ENCODE results near the gene ITGB3BP. TPM values are rescaled to one million over a fixed set of nuclear protein-coding genes. Genes with fewer than 3 reads are reported as not detected.
"Not testable (repeated sequence)": the region's sequence is repeated elsewhere in the genome, so short reads cannot be mapped to it uniquely, and the experiment has no call there.

Gene ITGB3BP, protein sequence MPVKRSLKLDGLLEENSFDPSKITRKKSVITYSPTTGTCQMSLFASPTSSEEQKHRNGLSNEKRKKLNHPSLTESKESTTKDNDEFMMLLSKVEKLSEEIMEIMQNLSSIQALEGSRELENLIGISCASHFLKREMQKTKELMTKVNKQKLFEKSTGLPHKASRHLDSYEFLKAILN
- total RNA-seq (2014; rRNA removed; shearing (Covaris generic)): 43.9 and 55.1 TPM in 2 replicates

DNA sequence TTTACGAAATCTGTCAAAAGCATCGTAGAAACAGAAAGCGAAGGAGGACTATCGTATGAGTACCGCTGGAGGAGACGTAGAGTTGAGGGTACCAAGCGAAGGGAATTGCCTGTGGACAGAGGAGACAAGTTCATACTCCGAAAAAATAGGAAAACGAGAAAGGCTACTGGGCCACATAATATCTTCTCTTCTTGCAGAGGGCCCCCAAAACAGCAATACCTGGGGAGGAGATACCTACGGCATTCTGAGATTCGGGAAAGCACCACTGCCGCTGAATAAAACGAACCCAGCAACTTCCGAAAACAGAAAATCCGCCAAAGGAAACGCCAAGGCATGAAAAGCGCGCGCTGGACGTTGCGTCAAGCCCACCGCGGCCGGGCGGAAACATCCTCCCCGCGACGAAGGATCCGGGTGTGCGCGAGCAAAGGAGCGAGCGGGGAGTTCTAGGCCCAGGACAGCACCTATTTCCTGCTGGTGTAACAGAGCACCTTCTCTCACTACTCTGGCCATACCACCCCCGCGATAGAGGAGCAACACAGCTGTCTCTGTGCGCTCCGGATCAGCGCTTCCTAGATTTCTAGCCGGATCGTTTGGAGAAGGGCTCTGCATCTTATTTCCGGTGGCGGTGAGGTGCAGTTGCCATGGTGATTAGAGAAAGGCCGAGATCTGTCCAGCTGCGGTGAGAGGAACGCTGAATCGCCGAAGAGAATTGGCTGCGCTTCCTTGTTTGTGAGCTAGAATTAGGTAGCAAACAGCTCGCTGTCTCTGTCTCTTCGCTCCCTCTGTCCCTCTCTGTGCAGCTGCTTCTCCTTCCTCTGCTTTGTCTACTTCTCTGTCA lies at the start of gene ITGB3BP, which contains the start of gene EFCAB7:
Gene ITGB3BP (minus strand): TSS at position 335 of the 838 bp plus-strand sequence. CDS start 92 bp downstream, at position 243.
Gene EFCAB7 (plus strand): TSS at position 635 of the 838 bp plus-strand sequence. CDS start 2,048 bp downstream, outside the sequence.
- peak; percentile 92 for DNase-seq (ENCODE audit: low spot score)

DNA sequence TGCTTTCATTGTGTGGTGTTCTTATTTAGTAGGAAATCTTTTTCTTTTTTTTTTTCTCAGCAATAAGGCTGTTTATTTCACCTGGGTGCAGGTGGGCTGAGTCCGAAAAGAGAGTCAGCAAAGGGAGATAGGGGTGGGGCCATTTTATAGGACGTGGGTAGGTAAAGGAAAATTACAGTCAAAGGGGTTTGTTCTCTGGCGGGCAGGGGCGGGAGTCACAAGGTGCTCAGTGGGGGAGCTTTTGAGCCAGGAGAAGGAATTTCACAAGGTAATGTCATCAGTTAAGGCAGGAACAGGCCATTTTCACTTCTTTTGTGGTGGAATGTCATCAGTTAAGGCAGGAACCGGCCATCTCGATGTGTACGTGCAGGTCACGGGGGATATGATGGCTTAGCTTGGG lies 49.7 kb upstream of the ITGB3BP start:
- not testable (repeated sequence) for DNase-seq (ENCODE audit: low spot score)

DNA sequence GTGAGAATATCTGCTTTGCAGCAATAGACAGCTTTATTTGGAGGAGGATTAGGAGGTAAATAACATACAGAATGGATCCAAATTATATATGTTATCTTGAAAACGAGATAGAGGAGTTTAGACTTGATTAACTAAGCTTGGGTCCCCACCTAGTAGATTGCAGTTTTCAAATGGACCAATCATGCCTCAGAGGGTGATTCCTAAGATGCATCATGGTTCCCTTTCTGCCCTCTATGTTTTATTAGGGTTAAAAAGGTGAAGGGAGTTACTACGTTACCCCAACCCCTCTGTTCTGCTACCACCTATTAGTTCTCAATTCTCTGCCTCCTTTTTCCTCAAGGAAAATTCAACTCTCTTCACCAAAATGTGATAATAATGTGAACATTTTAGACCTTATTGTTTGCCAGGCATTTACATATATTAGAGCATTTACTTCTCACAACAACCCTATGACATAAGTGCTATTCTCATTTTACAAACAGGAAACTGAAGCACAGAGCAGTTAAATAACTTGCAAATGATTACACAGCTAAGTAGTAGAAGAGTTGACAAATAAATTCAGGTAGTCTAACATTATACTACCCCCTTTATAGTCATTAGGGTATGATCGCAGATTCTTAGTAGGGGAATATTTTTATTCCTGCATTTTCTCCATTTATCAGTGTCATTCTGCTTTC lies 46.8 kb upstream of the ITGB3BP start:
- DNase-seq (ENCODE audit: low spot score): no peak

DNA sequence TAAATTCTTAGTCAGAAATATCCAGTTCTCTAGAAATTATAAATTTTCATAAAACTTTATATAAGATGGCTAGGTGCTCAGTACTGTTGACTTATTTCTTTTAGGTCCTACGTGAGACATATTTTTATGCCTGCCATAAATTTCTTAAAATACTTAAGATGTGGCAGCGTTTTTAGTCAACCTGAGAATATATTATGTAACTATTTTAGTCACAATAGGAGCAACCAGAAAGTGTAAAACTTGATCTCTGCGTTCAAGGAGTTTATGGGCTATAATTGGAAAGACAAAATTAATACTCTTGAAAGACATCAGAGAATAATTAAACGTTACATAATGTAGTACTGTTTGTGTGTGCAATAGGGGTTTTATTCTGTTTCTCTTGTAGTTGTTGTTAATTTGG lies 46.0 kb upstream of the ITGB3BP start:
- no peak for DNase-seq (ENCODE audit: low spot score)

DNA sequence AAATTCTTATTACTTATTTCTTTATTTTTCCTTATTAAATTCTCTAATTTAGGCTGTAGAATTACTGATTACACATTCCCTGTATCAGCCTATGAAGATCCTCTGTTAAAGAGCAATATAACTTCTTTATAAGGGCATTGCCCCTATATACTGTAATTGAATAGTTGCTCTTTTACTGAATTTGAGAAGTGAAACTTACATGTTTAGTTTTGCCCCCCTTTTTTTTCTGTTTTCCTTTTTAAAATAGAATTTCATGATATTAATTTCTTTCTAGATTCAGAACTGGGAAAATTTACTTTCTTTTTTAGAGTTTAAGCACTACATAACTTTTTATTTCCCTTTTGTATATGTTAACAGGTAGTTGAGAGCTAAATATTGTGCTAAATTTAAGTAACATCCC lies 40.7 kb upstream of the ITGB3BP start:
- DNase-seq (ENCODE audit: low spot score): no peak

DNA sequence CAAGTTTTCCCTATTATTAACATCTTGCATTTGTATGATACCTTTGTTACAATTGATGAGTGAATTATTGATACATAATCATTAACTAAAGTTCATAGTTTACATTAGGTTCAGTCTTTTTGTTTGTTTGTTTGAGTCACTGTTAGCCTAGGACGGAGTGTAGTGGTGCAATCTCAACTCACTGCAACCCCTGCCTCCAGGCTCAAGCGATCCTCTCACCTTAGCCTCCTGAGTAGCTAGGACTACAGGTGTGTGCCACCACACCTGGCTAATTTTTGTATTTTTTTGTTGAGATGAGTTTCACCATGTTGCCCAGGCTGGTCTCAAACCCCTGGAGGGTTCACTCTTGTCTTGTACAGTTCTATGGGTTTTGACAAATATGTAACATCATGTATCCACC lies 36.3 kb upstream of the ITGB3BP start:
- no peak for DNase-seq (ENCODE audit: low spot score)

DNA sequence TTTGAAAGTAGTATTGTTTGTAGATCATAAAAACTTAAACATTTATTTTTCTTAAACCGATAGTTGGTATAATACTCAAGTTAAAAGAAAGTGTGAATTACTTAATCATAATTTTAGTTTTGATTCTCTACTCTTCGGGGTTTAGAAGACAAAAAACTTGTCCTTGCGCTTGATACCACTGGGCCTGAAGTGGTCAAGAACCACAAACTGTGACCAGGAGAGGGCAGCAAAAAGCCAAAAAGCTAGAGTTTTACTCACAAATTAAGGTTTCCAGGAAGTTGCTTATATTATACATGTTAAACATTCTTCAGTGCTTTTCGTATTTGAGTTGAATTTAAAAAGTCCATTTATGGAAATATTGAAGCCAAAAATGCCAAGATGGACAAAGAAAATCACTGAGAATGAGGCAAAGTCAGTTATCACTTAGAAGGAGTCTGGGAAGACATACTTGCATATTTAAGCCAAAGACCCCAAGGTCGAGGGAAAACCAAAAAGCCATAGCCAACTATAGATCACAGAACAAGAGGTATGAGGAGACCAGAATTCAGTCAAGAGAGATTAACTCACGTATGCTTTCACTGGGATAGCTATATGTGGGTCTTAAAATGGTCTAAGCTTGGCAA lies 34.5 kb upstream of the ITGB3BP start:
- DNase-seq (ENCODE audit: low spot score): peak; percentile 39

DNA sequence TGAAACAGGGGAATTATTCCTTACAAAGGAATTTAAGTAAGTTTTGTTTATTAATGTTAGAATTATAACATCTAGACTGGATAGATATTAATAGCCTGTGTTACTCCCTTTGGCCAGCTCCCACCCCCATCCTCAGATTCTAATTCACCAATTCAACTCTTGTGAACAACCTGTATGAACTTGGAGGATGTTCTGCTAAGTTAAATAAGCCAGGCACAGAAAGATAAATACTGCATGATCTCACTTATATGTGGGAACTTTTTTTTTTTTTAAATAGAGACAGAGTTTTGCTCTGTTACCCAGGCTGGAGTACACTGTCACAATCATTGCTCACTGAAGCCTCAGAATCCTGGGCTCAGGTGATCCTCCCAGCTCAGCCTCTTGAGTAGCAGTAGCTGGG lies 32.5 kb upstream of the ITGB3BP start:
- no peak for DNase-seq (ENCODE audit: low spot score)

DNA sequence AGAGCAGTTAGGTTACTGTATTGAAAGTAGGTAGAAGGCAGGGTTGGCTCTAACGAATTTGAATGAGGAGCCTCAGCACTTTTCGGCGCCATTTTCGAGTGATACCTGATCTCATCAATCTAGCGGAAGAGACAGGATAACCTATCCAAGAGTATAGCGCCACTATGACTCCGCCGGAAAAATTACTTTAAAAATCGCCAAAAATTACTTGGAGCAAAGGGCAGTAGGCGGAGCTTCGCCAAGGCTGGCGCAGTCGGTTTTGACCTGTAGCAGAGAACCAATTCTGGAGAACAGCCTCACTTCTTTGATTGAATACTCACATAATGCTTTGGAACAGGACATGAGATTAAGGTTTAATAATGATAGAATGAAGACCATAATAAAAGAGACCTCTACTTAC lies 25.9 kb upstream of the ITGB3BP start:
- no peak for DNase-seq (ENCODE audit: low spot score)

DNA sequence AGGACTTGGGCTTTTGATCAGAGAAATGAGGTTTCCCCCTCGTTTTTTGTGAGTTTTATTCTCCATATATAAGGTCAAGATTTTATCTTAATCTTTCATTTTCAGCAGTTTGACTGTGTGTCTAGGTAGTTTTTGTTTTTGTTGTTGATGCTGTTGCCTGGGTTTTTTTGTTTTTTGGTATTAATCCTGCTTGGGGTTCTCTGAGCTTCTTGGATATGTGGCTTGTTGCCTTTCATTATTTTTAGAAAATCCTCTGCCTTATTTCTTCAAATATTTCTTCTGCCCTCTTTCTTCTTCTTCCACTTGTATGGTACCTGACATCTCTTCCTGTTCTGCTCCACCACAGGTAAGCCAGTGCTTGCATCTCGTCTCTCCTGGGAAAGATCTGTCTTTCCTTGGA lies 25.3 kb upstream of the ITGB3BP start:
- DNase-seq (ENCODE audit: low spot score): no peak

DNA sequence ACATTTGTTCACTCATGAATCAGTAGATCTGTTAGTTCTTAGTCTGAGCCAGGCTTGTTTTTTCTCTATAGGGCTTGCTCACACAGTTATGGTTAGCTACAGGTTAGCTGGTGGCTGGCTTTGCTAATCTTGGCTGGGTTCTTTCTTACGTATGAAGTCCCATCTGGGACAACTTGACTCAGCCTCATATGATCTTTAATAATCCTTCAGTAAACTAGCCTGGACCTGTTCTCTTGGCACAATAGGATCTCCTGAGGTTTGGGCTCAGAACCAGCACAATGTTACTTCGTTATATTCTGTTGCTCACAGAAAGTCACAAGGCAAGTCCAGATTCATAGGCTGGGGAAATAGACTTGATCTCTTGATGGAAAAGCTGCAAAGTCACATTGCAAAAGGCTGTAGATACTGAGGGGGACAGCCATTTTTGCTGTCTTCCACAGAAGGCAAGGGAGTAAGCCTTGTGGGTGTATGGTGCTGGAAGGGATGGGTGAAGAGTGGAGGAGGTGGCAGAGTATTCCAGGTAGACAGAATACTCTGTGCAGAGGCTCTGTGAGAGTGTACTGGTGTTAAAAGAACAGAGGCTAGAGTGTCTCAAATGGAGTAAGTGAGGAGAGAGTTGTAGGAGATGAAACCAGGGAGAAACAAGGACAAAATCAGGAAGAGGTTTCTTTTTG lies 24.7 kb upstream of the ITGB3BP start:
- DNase-seq (ENCODE audit: low spot score): peak; percentile 8

DNA sequence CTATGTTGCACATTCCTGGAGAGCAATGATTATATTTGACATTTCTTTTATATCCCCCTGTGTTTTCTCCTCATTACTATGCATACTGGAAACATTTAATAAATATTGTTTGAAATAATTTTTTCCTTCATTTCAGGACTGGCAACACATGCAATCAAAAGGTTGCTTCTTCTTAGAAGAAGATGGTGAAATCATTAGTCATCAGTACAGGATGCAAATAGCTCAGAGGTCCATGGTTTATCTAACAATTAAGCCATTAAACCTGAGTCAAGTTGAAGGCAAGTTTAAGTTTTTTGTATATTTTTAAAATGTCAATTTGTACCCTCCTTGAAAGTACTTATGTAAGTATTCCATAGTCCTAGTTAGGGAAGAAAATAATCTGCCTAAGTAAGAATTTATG lies 22.8 kb upstream of the ITGB3BP start:
- no peak for DNase-seq (ENCODE audit: low spot score)

DNA sequence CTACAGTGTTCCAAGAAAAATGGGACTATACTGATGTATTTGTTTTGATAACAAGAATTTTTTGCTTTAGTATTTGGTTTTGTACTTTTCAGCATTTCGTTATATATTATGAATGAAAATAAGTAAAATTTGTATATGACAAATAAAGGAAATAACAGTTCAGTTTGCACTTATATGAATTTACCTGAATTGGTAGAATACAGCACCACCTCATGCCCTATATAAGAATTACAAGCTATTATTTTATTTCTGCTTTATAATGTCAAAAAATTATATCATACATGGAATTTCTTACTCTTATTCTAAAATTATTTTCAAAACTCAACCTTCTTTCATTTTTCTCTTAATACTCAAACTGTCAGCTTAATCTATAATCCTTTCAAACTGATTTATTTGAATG lies 14.9 kb upstream of the ITGB3BP start:
- no peak for DNase-seq (ENCODE audit: low spot score)

DNA sequence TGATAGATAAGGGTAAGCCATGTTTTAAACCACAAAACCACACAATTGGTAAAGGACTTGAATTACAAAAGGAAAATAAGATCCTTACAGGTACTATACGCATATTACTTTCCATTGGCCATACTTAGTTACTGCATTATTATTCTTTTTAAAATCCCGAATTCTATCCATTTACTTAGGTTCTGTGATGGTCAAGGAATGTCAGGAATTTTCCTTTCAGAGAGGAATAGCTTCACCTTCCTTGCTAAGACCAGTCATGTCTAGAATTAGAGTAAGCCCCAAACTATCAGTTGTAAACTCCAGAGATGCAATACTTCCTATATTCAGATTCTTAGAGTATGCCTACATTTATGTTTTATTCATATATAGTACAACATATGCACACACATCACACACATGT lies 14.0 kb upstream of the ITGB3BP start:
- DNase-seq (ENCODE audit: low spot score): no peak

DNA sequence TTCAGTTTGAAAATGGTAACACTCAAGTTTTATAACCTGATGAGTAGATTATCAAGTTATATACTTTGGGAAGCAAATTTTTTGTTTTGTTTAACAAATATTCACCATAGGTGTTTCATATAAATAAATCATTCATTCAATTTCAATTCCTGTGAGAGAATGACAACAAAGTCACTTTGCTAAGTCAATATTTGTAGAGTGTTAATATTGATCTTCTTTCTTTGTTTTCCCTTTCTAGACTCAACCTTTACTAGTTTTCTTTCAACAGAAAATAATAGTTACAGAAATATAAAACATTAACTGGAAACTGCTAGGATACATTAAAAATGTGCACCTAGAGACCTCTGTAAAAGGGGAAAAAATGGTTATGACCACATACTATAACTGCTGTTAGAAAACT lies 11.4 kb upstream of the ITGB3BP start:
- DNase-seq (ENCODE audit: low spot score): no peak

DNA sequence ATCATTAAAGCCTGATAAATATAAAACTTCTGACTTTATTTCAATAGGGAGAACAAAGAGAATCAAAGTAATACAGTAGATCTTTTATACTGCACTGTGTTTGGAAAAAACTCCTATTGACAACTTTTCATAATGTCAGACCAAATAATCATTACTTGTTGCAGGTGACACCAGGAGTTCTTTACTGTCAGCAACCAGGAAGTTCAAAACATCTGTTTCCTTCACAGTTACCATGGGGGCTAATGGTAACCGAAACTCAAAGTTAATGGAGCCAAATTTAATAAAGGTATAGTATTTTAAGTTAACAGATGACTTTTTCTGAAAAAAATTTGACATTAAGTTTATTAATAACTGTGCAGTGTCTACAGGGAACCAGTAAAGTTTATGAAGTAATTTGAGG lies 10.9 kb upstream of the ITGB3BP start:
- no peak for DNase-seq (ENCODE audit: low spot score)

DNA sequence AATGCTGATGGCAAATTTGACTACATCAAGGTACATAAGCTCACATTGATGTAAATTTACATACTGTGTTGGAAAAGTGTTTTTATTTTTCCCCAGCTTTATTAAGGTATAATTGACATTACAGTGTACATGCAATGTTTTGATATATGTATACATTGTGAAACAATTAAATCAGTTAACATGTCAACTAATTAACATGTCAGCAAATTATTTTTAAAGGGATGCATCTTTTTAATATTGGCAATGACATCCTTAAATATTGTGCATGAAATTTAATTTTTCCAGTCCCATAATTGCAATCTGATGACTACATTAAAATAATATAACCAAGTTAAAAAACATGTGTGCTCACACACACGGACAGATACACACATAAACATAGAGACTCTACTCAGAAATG lies 9.7 kb upstream of the ITGB3BP start:
- DNase-seq (ENCODE audit: low spot score): no peak

DNA sequence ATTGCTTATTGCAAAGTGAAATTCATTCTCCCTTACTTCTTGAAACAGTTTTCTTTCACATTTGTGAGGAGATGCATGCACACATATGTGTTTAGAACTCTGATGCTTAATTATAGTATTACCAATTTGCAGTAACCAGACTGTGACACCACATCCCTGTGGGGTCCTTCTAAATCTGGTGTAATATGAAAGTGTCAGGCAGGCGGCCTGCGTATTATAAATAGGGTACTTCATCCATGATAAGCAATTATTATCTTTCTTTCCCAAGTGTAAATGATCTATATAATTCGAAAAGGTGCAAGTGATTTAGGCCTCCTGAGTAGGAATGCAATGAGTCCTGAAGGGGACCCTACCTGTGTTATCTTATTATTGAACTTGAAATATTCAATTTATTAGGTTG lies 1.2 kb upstream of the ITGB3BP start:
- no peak for DNase-seq (ENCODE audit: low spot score)

DNA sequence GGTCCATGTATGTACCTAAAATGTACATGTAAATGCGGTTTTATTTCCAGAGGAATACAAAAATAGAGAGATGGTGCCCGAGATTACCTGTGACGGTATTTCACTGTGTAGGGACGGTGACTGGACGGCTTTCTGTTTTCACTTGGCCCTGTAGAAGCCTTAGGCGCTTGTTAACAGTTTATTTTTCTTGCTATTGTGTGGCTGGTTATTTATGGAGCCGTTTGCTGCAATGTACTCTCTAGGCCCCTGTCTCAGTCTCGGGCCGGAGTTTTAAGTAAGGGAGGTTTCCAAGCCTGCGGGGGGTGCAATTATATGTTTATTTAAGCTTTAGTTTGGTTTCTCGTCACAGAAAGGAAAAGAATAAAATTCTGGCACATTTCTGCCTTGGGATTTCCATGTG lies 713 bp upstream of the ITGB3BP start:
- DNase-seq (ENCODE audit: low spot score): no peak

DNA sequence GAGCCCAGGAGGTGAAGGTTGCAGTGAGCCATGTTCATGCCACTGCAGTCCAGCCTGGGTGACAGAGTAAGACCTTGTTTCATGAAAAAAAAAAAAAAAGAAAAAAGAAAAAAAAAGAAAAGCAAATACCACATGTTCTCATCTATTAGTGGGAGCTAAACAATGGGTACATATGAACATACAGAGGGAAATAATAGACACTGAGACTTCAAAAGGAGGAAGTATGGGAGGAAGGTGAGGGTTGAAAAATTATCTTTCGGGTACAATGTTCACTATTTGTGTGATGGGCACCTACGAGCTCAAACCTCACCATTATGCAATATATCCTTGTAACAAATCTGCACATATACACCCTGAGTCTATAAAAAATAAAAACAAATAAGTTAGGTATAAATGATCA lies 6.4 kb downstream of the ITGB3BP start:
- no peak for DNase-seq (ENCODE audit: low spot score)

DNA sequence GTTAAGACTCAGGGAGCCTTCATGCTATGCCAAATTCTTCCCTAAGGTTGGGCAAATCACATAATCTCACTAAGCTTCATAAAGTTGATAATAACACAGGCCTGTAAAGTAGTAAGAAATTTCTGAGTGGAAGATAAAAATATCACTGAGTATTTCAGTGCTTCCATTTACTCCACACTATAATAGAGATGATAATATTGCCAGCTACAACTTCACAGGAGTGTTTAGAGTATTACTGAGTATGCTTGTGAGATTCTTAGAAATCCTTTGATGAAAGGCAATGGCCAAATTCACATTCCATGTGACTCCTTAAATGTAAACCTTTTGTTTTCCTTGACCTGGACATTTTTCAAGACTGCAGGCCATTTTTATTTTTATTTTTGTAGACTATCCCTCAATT lies 10.4 kb downstream of the ITGB3BP start:
- DNase-seq (ENCODE audit: low spot score): no peak

DNA sequence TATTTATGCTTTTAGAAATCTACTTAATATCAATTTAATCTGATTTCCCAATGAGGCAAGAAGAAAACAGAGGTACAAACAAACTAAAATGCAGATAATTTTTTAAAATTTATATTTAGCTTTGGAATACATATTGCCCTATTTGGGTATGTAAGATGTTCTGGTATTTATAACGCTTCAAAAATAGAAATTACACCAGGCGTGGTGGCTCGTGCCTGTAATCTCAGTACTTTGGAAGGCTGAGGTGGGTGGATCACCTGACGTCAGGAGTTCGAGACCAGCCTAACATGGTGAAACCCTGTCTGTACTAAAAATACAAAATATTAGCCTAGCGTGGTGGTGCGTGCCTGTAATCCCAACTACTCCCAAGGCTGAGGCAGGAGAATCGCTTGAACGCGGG lies 13.3 kb downstream of the ITGB3BP start:
- DNase-seq (ENCODE audit: low spot score): no peak

All from A172 (cell line).